Measurements from ENCODE around the gene CLOCK. TPM values are rescaled to one million over a fixed set of nuclear protein-coding genes. Genes with fewer than 3 reads are reported as not detected.

CLOCK gene
- total RNA-seq, 2 experiments from 2014 or later: 11.3 to 11.4 TPM

Other genes starting within 250 kb of the CLOCK start
- 10 to 100 TPM; 32.5 to 39.7 TPM for gene SRD5A3, start 200.7 kb downstream of the CLOCK start, total RNA-seq
- 10 to 100 TPM; 59.7 to 60.8 TPM for gene TMEM165, start 151.0 kb downstream of the CLOCK start, total RNA-seq
- gene PDCL2, start 45.3 kb upstream of the CLOCK start, total RNA-seq: not detected
- gene NMU, start 89.4 kb upstream of the CLOCK start, total RNA-seq: under 1 TPM; 0.56 to 0.90 TPM

All from activated naive CD8-positive, alpha-beta T cell treated with anti-CD3 and anti-CD28 coated beads for 36 hours (primary cell).